Stimulated activated CD8-positive, alpha-beta memory T cell treated with anti-CD3 and anti-CD28 coated beads, Interleukin-4, amount 100 ng/mL, for 1 hour (primary cell): Measurements from ENCODE around the gene SMIM9.
"Not testable (repeated sequence)": the region's sequence is repeated elsewhere in the genome, so short reads cannot be mapped to it uniquely, and the experiment has no call there.

ENCODE experiments used
- DNase-seq, 2 donors: peaks; one replicate each; pipeline ENCODE4 v3.0.0-alpha.2; 2020; ENCODE audit warnings: low read depth in 2 of 2, low spot score in 1 of 2

The SMIM9 gene

DNA sequence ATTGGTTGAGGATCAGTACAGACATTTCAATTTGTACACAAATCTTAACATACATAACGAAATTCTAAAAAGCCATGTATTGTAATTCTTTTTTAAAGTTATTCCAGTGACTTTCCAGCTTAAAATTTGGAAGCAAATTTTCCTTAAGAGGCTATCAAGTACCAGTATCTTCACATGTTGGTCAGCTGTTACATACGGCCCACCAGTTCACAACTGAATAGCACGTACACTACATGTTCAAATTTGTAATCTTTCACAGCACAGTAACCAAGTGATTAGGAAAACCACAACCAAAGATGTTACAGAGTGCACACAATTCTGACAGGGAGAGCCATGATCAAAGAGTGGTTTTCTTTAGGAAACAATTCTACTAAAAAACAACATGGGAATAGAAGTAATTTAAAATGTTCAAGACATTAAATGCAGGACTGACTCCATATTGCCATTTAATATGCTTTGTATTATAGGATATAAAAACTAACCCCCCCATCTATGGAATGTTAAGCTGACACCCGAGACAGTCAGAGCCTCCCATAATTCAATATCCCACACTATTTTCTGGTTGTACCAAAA, 18.1 kb downstream of the SMIM9 start:
- DNase-seq: not testable (repeated sequence)

DNA sequence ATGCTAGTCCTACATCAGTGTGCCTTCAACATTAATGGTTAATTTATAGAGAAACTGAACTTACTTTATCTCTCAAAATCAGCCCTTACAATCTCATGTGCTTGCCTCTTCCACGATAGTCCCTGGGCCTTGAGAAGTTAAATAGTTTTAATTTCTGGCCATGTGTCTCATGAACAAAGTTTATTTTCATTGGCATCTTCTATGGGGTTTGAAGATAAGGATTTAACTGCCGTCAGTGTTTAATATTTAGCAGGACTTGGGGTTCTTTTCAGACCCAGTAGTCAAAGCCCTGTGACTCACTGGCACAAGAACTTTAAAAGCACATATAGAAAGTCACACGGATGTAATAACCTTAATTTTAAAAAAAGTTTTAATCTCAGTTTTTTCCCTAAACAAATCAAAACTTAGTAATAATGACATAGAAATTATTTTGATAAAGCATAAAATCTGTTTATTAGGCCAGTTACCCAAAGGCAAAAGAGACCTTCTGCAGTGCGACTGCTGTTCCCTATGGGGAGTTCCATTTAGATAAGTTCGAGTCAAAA, 19.1 kb downstream of the SMIM9 start:
- DNase-seq: no peak

DNA sequence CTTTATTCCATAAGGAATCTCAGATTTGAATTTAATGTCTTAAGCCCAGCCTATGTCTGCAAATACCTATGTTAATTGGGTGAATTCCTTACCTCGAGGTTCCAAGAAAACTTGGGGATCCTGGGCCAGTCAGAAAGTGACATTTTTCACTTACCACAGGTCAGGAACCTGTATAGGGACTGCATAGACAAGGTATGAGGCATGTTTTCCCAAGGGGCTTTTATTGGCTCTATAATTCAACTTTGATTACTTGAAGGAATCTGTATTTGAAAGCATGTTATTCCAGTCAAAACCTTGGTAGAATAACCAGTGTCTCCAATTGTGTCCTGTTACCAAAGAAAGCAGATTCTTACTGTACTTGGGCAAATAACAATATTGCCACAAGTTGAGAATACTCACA, 20.7 kb downstream of the SMIM9 start:
- no peak for DNase-seq

DNA sequence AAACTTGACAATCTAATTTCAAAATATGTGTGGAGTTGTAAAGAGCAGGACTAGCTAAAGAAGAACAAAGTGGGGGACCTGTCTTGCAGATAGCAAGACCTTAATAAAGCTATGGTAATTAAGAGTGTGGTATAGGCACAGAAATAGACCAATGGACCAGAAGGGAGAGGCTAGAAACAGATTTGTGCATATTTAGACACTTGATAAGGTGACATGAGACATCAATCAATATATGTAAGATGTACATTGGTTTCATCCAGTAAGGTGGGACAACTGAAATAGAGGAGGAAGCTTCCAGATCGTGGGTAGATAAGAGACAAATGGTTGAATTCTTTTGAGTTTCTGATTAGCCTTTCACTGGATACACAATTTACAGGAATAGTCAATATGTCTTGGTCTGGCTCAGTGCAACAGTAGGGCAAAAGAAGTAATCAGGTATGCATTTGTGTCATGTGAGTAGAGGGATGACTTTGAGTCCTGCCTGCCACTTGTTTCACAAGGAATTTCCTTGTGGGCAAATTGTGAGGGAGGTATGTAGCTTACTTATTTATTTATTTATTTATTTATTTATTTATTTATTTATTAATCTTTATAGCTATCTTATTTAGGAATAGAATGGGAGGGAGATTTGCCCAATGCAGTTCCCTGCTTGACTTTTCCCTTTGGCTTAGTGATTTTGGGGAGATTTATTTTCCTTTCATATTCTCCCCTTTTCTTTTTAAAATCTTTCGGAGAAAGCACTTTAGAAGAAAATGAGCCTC, 21.9 kb downstream of the SMIM9 start:
- DNase-seq: no peak

DNA sequence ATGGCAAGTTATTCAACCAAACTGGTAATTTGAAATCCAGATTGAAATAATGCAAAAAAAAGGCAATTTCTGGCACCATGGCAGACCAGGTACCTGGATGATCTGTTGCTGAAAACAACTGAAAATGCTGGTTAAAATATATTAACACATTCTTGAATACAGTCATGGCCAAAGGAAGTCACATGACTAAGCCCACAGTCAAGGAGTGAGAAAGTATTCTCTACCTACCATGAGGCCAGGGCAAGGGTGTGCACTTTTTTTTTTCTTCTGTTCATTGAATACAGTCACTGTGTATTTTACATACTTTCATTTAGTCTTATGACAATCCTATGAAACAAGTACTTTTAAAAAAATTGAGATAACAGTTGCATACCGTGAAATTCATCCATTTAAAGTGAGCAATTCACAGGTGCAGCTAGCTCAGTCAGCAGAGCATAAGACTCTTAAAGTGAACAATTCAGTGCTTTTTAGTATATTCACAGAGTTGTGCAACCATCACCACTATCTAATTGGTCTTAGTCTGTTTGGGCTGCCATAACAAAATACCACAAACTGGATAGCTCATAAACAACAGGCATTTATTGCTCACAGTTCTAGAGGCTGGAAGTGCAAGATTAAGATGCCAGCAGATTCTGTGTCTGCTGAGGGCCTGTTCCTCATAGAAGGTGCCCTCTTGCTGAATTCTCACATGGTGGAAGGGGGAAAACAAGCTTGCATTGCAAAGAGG, 24.4 kb downstream of the SMIM9 start:
- DNase-seq: no peak

DNA sequence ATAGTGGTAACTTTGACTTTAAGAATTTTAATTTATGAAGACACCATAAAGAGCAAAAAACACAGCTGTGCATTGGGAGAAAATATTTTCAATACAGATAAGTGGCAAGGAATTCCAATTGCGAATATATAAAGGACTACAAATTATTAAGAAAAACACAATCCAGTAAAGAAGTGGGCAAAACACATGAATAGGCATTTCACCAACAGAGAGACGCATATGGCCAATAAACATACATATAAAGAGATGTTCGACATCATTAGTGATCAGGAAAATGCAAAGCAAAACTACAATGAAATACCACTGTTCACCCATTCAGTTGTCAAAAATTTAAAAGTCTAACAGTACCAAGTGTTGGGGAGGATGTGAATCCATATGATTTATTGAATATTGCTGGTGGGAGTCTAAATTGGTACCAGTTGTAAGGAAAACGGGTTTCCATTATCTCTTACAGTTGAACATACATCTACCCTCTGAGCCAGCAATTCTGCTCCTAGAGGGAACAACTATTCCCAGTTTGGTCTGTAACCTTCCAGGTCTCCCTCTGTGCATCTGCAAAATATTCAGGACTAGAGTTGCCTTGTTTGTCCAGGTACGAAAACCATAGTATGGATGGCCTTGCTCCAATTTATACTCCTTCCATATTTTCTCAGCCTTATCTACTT, 27.5 kb downstream of the SMIM9 start:
- DNase-seq: no peak

DNA sequence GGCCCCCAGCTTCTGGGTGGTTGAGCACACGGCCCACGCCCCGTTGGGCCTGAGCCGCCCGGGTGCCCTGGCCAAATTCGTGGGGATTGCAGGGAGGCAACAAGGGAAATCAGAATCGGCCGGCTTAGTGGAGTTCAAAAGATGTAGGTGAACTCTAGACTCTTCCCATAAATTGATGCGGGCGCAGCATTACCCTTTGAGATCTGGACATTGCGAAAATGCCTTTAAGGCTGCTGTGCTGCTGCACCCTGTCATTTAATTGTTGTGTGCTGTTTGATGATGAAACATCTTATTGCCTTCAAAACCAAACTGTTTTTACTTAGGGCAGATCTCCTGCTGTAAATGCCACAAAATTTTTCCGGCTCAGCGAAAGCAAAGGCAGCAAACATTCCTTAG, 28.8 kb downstream of the SMIM9 start:
- no peak for DNase-seq

DNA sequence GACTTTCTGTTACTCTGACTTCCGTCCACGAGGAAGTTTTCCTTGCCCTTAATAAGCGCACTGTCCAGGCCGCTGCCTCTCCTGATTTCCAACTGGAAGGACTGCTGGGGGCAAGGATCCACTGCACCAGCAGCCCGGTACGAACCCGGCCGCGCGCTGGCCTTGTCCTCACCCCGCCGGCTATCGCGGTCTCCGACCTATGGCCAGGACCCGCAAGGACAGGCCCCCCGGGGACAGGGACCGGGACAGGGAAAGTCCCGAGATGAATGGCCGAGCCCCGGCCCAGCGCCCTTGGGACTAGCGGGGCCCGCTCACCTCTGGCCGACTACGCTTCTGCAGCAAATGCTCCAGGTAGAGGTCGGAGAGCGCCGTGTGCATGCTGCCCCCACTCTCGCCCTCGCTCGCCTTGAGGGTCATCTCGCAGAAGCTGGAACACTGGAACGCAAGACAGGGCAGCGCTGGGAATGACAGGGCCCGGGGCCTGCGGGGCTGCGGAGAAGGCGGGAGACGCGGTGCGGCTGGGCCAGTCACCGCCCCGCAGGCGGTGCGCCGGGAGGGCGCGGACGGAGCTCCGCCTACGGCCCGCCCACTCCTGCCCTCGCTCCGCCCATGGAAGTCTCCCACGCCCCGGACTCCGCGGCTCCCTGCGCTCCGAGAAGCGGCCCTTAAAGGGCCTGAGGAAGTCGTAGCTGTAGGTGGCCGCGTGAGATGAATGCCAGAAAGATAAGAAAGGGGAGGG, 29.3 kb downstream of the SMIM9 start, which contains the start of gene MPP1:
Gene MPP1, minus strand, starts transcription at position 529 of the 739 bp plus-strand sequence. Its CDS starts 112 bp downstream, at position 417.
- peak; percentile 34 to 51 for DNase-seq

DNA sequence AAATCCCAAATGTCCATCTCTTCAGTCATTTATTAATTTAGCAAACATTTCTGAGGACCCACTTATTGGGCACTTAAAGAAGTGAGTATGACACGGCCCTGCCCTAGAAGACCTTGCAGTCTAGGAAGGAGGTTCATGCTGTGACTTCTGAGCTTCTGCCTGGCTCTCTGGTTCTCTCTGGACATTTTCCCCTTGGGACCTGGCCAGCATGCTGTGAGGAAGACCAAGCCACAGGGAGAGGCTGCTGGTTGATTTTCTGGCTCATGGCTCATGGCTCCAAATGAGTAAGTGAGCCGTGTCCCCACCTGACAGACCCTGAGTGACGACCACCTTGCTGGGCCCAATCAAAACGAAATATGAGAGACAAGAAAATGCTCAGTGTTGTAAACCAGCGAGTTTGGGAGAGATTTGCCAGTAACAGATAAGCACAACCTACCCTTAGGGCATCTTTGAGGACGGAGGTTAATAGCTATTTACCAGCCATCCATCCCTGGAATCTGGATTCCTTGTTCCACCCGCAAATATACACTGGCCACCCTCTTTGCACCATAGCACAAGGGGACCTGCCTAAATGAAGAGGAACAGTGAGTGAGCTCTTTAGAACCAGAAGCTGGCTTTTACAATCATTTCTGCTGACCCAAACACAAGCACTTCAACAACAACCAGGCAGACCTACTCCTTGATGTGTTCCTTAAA, 30.1 kb downstream of the SMIM9 start:
- DNase-seq: no peak

DNA sequence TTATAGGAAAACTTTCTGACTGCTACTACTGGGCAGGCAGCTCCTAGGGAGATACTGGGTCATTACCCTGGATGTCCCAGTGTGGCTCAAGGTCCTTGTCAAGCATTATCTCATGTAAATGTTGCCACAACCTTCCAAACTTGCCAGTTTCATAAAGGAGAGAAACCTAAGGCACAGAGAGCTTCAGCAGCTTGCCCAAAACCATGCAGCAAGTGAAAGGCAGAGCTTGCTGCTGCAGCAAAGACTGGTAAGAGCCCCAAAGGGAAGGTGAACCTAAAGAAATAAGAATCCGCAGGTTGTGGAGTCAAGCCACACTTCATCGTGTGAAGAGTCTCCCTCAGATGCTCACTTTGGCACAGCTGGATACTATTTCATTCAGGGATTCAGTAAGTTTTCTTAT, 31.5 kb downstream of the SMIM9 start:
- DNase-seq: no peak

DNA sequence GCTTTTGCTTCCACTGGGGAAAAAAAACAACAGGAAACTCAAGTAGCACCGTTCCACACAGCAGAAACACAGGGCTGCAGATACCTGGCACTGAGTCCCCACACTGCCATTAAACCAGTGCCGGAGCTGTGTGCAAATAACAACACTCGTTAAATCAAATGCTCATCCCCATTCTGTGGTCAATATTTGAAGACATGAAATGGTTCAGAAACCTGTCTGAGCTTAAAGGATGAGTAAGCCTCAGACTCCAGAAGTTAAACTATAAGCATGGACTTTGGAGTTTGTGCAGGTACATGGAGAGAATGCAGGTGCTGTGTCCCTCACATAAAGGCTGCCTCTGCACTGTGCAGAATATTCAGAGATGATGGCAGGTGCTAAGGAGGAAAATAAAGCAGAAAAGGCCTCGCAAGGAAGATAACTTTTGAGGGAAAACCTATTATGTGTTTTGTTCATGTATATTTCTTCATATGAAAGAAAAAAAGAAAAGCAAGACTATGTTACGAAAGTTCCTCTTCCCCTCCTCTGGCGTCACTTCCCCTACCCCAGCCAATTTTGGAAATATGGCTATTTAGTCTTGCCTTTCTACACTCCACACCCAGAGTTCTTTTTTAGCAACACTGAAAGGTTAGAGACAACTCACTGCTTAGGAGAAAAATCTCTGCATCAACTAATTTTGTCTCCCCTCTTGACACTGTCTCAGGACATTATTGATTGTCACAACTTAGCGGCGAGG, 33.8 kb downstream of the SMIM9 start:
- no peak for DNase-seq

DNA sequence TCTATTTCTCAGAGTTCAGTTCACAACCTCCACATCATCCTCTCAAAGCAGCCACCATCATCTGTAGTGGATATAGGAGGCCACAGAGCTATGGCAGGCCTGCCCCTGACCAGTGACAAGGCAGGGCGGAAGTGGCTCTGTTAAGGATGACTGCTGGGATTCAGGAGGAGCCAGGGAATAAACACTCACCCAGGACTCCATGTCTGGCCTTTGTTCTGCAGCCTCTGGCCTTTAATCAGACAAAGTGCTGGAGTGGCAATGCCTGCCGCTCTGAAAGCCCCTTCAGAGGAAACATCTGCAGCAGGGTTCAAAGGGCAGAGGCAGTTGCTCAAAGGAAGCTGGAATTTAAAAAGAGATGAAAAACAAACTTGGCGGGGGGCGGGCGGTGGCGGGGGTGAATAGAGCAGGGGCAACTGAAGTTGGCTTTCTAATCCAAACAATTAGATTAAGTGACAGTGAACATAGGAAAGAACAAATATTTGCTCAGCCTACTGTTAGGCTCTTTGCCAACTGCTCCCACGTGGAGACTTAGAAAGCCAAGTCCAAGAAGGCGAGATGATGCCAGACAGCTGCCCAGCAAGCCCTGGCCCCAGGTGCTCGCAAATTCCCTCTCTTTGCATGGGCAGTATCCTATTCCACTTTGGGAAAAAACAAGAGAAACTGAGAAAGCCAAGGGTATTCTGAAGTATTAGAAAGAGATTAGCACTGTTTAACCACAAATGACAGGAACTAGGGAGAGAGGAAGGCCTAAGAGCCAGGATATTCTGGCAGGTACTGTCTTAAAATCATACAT, 34.7 kb downstream of the SMIM9 start:
- no peak for DNase-seq

DNA sequence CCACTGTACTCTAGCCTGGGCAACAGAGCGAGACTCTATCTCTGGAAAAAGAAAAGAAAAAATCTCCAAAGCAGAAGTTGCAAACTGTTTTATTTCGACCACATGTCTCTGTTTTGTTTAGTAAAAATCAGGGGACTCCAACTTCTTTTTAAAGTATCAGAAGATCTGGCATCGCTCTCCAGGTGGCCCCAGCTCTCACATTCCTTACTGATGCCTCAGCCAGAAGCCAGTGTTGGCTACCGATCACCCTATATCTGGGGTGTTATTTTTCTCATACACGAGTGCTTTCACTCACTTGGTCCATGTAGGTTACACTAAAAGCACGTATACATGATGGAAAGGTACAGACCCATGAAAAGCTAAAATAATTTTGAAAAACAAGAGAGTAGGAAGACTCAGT, 37.5 kb downstream of the SMIM9 start:
- no peak for DNase-seq

DNA sequence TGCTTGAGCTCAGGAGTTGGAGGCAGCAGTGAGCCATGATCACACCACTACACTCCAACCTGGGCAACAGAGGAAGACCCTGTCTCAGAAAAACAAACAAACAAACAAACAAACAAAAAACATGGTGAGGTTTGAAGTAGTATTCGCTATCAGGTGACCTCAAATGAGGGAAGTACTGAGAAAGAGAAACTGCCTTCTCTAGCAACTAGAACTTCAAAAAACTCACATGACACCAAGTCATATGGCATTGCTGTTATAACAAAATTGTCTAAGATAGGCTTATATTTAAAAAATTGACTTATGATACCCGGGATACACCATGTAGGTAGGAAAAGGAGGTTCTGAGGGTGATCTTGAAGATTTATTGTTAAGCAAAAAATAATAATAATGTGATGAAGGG, 39.4 kb downstream of the SMIM9 start:
- DNase-seq: no peak

DNA sequence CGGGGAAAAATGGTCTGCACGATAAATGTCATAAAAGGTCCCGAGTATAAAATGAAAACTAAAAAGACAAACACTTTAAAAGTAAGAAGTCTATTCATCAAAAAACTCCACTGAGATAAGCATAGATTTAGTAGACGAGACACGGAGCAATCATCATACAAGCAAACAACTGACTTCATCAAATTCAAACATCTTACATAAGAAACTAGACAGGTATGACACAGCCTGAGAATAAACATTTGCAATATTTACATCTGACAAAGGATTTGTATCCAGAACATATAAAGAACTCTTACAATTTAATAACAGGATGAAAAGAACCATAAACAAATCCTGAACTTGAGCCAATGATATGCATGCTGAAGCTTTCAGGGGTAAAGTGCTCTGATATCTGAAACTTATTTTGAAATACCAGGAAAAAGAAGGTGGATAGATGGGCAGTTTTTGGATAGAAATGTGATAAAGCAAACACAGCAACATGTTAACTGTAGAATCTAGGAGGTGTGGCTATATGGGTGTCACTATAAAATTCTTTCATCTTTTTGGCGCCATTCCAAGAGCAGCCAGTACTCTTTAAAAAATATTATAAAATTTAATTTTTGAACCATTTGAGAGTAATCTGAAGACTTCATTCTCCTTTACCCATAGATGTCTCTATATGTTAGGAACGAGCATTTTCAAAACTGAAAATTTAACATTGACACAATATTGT, 41.2 kb downstream of the SMIM9 start:
- no peak for DNase-seq

DNA sequence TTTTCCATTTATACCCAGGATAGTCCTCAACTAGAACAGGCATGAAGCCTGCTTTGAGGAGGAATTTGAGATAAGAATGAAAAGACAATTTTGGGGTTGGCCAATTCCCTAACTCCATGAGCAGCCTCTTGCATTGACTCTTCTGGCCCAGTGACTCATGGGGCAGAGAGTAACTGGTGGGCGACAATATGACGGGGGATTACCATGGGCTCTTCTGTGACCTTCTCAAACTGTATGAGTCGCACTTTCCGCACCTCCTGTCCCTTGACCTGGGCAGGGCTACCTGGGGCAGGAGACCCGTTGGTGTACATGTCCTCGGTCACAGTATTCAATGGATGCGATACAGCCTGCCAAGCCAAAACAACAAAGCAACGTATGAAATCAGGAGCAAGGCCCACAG, 42.5 kb downstream of the SMIM9 start:
- no peak for DNase-seq

DNA sequence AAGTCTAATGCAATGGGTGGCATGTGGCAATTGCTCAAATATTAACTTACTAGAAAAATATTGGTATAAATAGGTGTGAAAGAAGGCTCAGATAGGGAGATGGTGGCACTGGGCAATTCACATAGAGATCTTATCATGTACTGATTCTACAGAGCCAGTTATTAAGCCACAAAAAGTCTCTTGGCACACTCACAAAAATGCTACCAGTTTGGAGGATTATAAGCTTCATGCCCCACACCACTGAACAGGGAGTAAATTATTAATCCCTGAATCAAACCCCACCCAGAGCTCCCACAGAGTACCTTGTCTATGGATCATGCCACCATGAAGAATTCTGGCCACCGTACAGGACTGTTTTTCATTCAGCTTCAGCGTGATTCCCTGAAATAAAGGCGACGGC, 43.0 kb downstream of the SMIM9 start:
- no peak for DNase-seq

DNA sequence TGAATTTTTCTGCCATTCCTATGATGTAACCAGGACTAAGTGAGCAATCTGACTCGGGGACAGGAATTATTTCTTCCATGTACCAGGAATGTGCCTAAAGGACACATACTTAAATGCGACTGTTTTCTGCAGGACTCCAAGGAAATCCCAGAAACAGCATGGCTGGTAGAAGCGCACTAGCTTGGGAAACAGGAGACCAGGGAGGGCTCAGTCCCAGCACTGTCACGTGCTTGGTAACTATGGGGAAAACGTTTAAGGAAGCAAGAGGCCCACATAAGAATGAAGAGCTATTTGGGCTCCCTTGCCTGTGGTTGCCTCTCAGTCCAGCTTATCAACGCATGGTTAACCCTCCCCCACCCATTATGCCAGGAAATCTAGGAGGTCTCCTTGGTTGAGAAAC, 48.7 kb downstream of the SMIM9 start:
- no peak for DNase-seq
